Adrenal gland (tissue), 5 donors: ENCODE results near the gene CAMK2D.

ENCODE experiments used
- CTCF ChIP-seq, 6 experiments: fragments of 450-650 bp in 4 of 6; fragments of 200-600 bp in 2 of 6; sonication (generic) in 1 of 6; IDR thresholded peaks; 1 replicate in 5 of 6; 2 replicates in 1 of 6; pipeline versions ENCODE4 v1.5.1 to v1.8.0; 2016 to 2021; ENCODE audit warnings: antibody characterized with exemption in 6 of 6, mild to moderate bottlenecking in 2 of 6, moderate library complexity in 1 of 6
- POLR2A ChIP-seq, 2 donors: fragments of 450-650 bp; IDR thresholded peaks; one replicate each; pipeline ENCODE4 v1.6.1; 2017; ENCODE audit warnings: antibody characterized with exemption in 2 of 2, mild to moderate bottlenecking in 2 of 2, moderate library complexity in 1 of 2
- donor health status: DM: no; HTN: no; CAD: no.

DNA sequence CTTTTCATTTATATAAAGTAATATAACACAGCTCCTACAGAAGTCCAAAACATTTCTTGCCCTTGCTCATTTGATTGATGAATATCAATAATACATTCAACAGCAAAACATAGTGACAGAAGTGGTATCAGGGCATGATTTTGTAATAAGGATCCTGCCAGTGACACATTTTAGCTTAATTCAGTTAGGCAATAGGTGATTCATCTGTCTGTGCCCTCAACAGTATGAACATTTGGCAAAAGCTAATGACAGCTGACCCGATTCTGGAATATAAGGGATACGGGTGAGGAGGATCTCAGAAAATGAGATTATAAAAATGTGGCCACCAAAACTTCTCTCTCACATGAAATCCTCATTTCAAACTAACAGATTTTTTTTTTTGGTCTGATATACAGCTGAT lies 294.0 kb downstream of the CAMK2D start:
- TF ChIP-seq CTCF (IDR thresholded peaks at IDR 0.05) (no peak), POLR2A (IDR thresholded peaks at IDR 0.05) (no peak)
